Loucy (cell line): Measurements from ENCODE around the gene IP6K3.

ENCODE experiments used
- EZH2phosphoT487 ChIP-seq: fragments of 200-600 bp; IDR thresholded peaks from 2 replicates; pipeline ENCODE4 v1.6.1; 2018; ENCODE audit warnings: antibody characterized with exemption, mild to moderate bottlenecking, moderate library complexity, borderline replicate concordance
- TF ChIP-seq, protein P1 (sequence below): fragments of 200-600 bp; sonication (generic); conservative IDR thresholded peaks from 2 replicates; pipeline ENCODE4 v1.5.1; 2014; ENCODE audit warnings: mild to moderate bottlenecking, antibody characterized with exemption, low read length

DNA sequence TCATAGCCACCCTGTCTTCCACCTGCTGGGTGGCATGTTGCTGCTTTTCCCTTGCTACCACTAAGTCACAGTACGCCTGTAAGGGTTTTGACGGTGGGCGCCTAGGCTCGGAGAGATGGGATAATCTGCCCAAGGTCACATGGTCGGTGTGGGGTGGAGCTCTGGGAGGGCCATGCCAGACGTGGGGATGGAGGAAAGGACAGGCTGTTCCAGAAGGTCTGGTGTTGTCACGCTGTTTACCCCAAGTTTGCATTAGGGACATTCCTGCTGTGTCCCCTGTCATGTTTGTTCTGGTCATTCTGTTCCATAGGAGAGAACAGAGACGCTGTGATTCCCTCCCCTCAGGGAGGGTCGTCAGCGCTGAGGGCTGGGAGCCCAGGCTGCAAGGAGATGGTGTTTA is 16.1 kb downstream of the IP6K3 start:
- TF ChIP-seq, protein P1, sequence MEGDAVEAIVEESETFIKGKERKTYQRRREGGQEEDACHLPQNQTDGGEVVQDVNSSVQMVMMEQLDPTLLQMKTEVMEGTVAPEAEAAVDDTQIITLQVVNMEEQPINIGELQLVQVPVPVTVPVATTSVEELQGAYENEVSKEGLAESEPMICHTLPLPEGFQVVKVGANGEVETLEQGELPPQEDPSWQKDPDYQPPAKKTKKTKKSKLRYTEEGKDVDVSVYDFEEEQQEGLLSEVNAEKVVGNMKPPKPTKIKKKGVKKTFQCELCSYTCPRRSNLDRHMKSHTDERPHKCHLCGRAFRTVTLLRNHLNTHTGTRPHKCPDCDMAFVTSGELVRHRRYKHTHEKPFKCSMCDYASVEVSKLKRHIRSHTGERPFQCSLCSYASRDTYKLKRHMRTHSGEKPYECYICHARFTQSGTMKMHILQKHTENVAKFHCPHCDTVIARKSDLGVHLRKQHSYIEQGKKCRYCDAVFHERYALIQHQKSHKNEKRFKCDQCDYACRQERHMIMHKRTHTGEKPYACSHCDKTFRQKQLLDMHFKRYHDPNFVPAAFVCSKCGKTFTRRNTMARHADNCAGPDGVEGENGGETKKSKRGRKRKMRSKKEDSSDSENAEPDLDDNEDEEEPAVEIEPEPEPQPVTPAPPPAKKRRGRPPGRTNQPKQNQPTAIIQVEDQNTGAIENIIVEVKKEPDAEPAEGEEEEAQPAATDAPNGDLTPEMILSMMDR: no peak
- TF ChIP-seq EZH2phosphoT487: no peak
